Left ventricle myocardium inferior (tissue), 1 donor: Measurements from ENCODE around the gene MCAM. TPM values are rescaled to one million over a fixed set of nuclear protein-coding genes. Genes with fewer than 3 reads are reported as not detected.
A peak's percentile ranks its signal among the peaks of the same experiment; 100 is the strongest.

ENCODE experiments used
- DNase-seq: peaks from one replicate; pipeline ENCODE4 v3.0.0-alpha.2; 2020
- H3K27ac ChIP-seq: fragments of 200-600 bp; replicated peaks from 2 replicates; pipeline ENCODE4 v1.8.0; 2021
- H3K27me3 ChIP-seq: fragments of 200-600 bp; 2 replicates; pipeline ENCODE4 v1.8.0; 2021; ENCODE audit warnings: low read depth
- H3K36me3 ChIP-seq: fragments of 200-600 bp; 2 replicates; pipeline ENCODE4 v1.8.0; 2021
- H3K4me1 ChIP-seq: fragments of 200-600 bp; 2 replicates; pipeline ENCODE4 v1.8.0; 2021
- H3K4me3 ChIP-seq: fragments of 200-600 bp; 2 replicates; pipeline ENCODE4 v1.8.0; 2021; ENCODE audit warnings: mild to moderate bottlenecking, moderate library complexity
- H3K9me3 ChIP-seq: fragments of 200-600 bp; replicated peaks from 2 replicates; pipeline ENCODE4 v1.8.0; 2021
- intact Hi-C: fragments of 100-400 bp; cut with micrococcal nuclease; formaldehyde crosslinking; loops from one replicate; pipeline ENCODE4 v1.11.0; 2022
- total RNA-seq: library from RNA; stranded (reverse); fragmentation: NEBNext Ultra II Directional; extraction: Animal tissue kit (Norgen Biotek cat#: 25700); gene quantifications from one replicate; pipeline ENCODE4 v1.2.1, GENCODE V29; 2021
- TF ChIP-seq, protein P1 (sequence below): fragments of 200-600 bp; IDR thresholded peaks from 2 replicates; pipeline ENCODE4 v1.8.0; 2021; ENCODE audit warnings: antibody characterized with exemption, mild to moderate bottlenecking, borderline replicate concordance
- donor health status: DM: no; HTN: yes; CAD: no; lungs with severe emphysema.

MCAM gene
- total RNA-seq, 1 donor from 2014 or later = 59.2 TPM

- Histone ChIP-seq H3K27ac (no peak overlapping the region), H3K27me3 (no peaks in the 10 kb centered on the region), H3K9me3 (no peaks in the 10 kb centered on the region), H3K4me3 (no peak overlapping the region), H3K4me1 (peaks cover 41% of the 10 kb centered on the region), H3K36me3 (no peaks in the 10 kb centered on the region)
- TF ChIP-seq, protein P1, sequence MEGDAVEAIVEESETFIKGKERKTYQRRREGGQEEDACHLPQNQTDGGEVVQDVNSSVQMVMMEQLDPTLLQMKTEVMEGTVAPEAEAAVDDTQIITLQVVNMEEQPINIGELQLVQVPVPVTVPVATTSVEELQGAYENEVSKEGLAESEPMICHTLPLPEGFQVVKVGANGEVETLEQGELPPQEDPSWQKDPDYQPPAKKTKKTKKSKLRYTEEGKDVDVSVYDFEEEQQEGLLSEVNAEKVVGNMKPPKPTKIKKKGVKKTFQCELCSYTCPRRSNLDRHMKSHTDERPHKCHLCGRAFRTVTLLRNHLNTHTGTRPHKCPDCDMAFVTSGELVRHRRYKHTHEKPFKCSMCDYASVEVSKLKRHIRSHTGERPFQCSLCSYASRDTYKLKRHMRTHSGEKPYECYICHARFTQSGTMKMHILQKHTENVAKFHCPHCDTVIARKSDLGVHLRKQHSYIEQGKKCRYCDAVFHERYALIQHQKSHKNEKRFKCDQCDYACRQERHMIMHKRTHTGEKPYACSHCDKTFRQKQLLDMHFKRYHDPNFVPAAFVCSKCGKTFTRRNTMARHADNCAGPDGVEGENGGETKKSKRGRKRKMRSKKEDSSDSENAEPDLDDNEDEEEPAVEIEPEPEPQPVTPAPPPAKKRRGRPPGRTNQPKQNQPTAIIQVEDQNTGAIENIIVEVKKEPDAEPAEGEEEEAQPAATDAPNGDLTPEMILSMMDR = no peak
- intact Hi-C loops = no loop called here
- no peak for DNase-seq
Observed at GRCh38 chr11:119343726-119344125, 26.8 kb upstream of the MCAM start.

- no peaks in the 10 kb centered on the region for H3K9me3 ChIP-seq
- DNase-seq = no peak
- H3K36me3 ChIP-seq = no peaks in the 10 kb centered on the region
- TF ChIP-seq, protein P1 = no peak
- no peak overlapping the region for H3K4me3 ChIP-seq
- intact Hi-C loops = no loop called here
- H3K4me1 ChIP-seq = peaks cover 52% of the 10 kb centered on the region
- no peaks in the 10 kb centered on the region for H3K27me3 ChIP-seq
- no peak overlapping the region for H3K27ac ChIP-seq
Observed at GRCh38 chr11:119342362-119343130, 25.6 kb upstream of the MCAM start.

DNA sequence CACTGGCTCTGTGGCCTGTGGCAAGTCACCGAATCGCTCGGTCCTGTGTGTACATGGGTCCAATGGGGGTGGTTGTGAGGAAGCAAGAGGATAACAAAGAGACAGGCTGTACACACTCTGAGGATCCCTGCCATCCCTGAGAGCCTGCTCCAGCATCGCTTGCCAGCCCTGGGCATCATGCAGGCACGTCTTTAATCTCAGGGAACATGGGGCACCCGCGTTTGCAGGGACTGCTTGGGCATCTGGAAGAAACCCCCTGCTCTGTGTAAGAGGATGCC lies 25.0 kb upstream of the MCAM start:
- no peaks in the 10 kb centered on the region for H3K9me3 ChIP-seq
- TF ChIP-seq, protein P1 = no peak
- peaks cover 54% of the 10 kb centered on the region for H3K4me1 ChIP-seq
- no peaks in the 10 kb centered on the region for H3K27me3 ChIP-seq
- no peak overlapping the region for H3K27ac ChIP-seq
- no peak overlapping the region for H3K4me3 ChIP-seq
- H3K36me3 ChIP-seq = peaks cover under 1% of the 10 kb centered on the region
- intact Hi-C loops = no loop called here
- no peak for DNase-seq

DNA sequence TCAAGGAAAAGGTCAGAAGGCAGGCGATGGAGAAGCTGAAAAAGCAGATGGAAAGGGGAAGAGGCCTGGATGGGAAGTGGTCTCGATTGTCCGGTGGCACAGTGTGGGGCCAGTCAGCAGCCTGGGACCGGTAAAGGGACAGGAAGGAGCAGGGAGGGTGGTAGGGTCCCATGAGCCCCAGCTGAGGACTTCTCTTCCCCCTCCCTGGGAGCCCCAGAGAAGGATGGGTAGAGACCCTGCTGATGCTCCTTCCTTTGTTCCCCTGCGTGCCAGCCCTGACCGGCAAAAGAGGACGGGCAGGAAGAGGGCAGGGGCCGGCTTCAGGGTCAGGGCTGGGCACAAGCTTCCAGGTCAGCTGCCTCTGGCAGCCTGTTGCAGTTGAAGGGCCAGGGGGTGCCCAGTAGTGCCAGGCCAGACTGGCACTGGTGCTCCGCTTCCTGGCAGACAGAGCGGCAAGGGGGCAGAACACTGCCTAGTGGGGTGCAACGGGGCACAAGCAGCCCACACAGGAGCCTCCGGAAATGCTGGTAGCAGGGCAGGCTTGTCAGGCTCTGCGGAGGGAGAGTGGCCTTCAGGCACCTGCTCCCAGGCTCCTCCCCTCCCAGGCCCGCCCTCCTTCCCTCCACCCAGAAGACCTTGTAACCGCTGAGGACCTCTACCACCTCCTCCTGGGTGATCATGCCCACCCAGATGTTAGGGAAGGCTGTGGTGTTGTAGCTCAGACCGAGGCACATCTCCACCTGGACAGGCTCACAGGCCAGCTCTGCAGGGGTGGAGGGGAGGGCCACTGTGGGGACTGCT lies 24.5 kb upstream of the MCAM start:
- intact Hi-C loops = no loop called here
- Histone ChIP-seq H3K36me3 (peaks cover 5% of the 10 kb centered on the region), H3K4me3 (peak overlapping the region; percentile 77), H3K27me3 (no peaks in the 10 kb centered on the region), H3K9me3 (no peaks in the 10 kb centered on the region), H3K27ac (peak overlapping the region; percentile 95), H3K4me1 (peaks cover 59% of the 10 kb centered on the region)
- TF ChIP-seq, protein P1 = no peak
- DNase-seq = no peak

GRCh38 chr11:119340335-119341221 lies 23.6 kb upstream of the MCAM start, which contains the start of gene C1QTNF5:
TSS of gene C1QTNF5 (minus strand) at chr11:119340883. CDS start at chr11:119340397, 486 bp downstream.
- peak; percentile 91 for DNase-seq
- intact Hi-C loops = no loop called here
- no peaks in the 10 kb centered on the region for H3K27me3 ChIP-seq
- H3K4me1 ChIP-seq = peaks cover 68% of the 10 kb centered on the region
- TF ChIP-seq, protein P1 = no peak
- no peaks in the 10 kb centered on the region for H3K9me3 ChIP-seq
- peaks cover 5% of the 10 kb centered on the region for H3K36me3 ChIP-seq
- H3K4me3 ChIP-seq = peak within 1 kb of the TSS; percentile 77
- peak within 1 kb of the TSS; percentile 95 for H3K27ac ChIP-seq
